Trophoblast cell (in vitro differentiated cells and primary cell): ENCODE measurements around the gene ZNF687.

Experiments
- DNase-seq, 2 donors: peaks; one replicate each; pipeline ENCODE4 v3.0.0-alpha.2; 2016
- H2AFZ ChIP-seq: 2 replicates; pipeline ENCODE4 v1.6.1; 2013; ENCODE audit warnings: low read length, moderate library complexity, mild to moderate bottlenecking; ENCODE audit not compliant: insufficient read depth, poor library complexity
- H2AK5ac ChIP-seq: 2 replicates; pipeline ENCODE4 v1.6.1; 2013; ENCODE audit warnings: mild to moderate bottlenecking, low read length
- H2BK120ac ChIP-seq: 2 replicates; pipeline ENCODE4 v1.6.1; 2013; ENCODE audit warnings: low read length, mild to moderate bottlenecking, moderate library complexity; ENCODE audit not compliant: insufficient read depth, poor library complexity
- H2BK12ac ChIP-seq: 2 replicates; pipeline ENCODE4 v1.6.1; 2013; ENCODE audit warnings: mild to moderate bottlenecking, low read length, moderate library complexity
- H2BK5ac ChIP-seq: 2 replicates; pipeline ENCODE4 v1.6.1; 2013; ENCODE audit warnings: low read length, low read depth, moderate library complexity, mild to moderate bottlenecking; ENCODE audit not compliant: poor library complexity
- H3K14ac ChIP-seq: 2 replicates; pipeline ENCODE4 v1.6.1; 2013; ENCODE audit warnings: mild to moderate bottlenecking, low read length
- H3K18ac ChIP-seq: 2 replicates; pipeline ENCODE4 v1.6.1; 2013; ENCODE audit warnings: mild to moderate bottlenecking, low read length
- H3K23ac ChIP-seq: 2 replicates; pipeline ENCODE4 v1.6.1; 2013; ENCODE audit warnings: low read length
- H3K27ac ChIP-seq: 2 replicates; pipeline ENCODE4 v1.5.1; 2013; ENCODE audit warnings: low read depth, mild to moderate bottlenecking, inconsistent platforms, low read length, moderate library complexity
- H3K27me3 ChIP-seq: 2 replicates; pipeline ENCODE4 v1.6.1; 2013; ENCODE audit warnings: inconsistent platforms, mild to moderate bottlenecking, low read length, moderate library complexity; ENCODE audit not compliant: insufficient read depth
- H3K36me3 ChIP-seq, 2 experiments: 1 replicate in 1 of 2; 2 replicates in 1 of 2; pipeline ENCODE4 v1.6.1; 2013; ENCODE audit warnings: low read length in 2 of 2, mild to moderate bottlenecking in 2 of 2, moderate library complexity in 1 of 2; ENCODE audit not compliant: insufficient read depth in 2 of 2, control insufficient read depth in 1 of 2
- H3K4ac ChIP-seq: 2 replicates; pipeline ENCODE4 v1.6.1; 2013; ENCODE audit warnings: low read depth, mild to moderate bottlenecking, low read length, moderate library complexity
- H3K4me1 ChIP-seq, 2 experiments: 1 replicate in 1 of 2; 2 replicates in 1 of 2; pipeline ENCODE4 v1.6.1; 2013; ENCODE audit warnings: low read length in 2 of 2, mild to moderate bottlenecking in 2 of 2, moderate library complexity in 1 of 2; ENCODE audit not compliant: insufficient read depth in 2 of 2, control insufficient read depth in 1 of 2
- H3K4me2 ChIP-seq: 2 replicates; pipeline ENCODE4 v1.6.1; 2013; ENCODE audit warnings: inconsistent platforms, mild to moderate bottlenecking, low read length, moderate library complexity
- H3K4me3 ChIP-seq: 2 replicates; pipeline ENCODE4 v1.5.1; 2013; ENCODE audit warnings: mild to moderate bottlenecking, low read depth, low read length, inconsistent platforms
- H3K79me1 ChIP-seq: one replicate; pipeline ENCODE4 v1.6.1; 2013; ENCODE audit warnings: low read length
- H3K79me2 ChIP-seq: 2 replicates; pipeline ENCODE4 v1.6.1; 2013; ENCODE audit warnings: low read length, mild to moderate bottlenecking; ENCODE audit not compliant: control insufficient read depth, insufficient read depth, poor library complexity
- H3K9ac ChIP-seq: 2 replicates; pipeline ENCODE4 v1.6.1; 2013; ENCODE audit warnings: mild to moderate bottlenecking, low read length
- H3K9me3 ChIP-seq: 2 replicates; pipeline ENCODE4 v1.6.1; 2013; ENCODE audit warnings: low read depth, mild to moderate bottlenecking, control low read depth, inconsistent platforms, low read length; ENCODE audit not compliant: insufficient read depth
- H4K12ac ChIP-seq: 2 replicates; pipeline ENCODE4 v1.6.1; 2013; ENCODE audit warnings: low read depth, mild to moderate bottlenecking, low read length, moderate library complexity
- H4K8ac ChIP-seq: 2 replicates; pipeline ENCODE4 v1.6.1; 2013; ENCODE audit warnings: low read depth, mild to moderate bottlenecking, low read length, moderate library complexity
- H4K91ac ChIP-seq: one replicate; pipeline ENCODE4 v1.6.1; 2013; ENCODE audit warnings: low read depth, mild to moderate bottlenecking, low read length, moderate library complexity
- WGBS: extraction: QIAGEN DNeasy Blood & Tissue Kit; methylation state at CpG from one replicate; pipeline ENCODE4 v1.1.7; 2013; ENCODE audit warnings: missing lambda C conversion rate; ENCODE audit not compliant: insufficient read length, insufficient coverage; ENCODE audit errors: extremely low coverage; 5-methylcytosine and 5-hydroxymethylcytosine counted together

ZNF687 gene

DNA sequence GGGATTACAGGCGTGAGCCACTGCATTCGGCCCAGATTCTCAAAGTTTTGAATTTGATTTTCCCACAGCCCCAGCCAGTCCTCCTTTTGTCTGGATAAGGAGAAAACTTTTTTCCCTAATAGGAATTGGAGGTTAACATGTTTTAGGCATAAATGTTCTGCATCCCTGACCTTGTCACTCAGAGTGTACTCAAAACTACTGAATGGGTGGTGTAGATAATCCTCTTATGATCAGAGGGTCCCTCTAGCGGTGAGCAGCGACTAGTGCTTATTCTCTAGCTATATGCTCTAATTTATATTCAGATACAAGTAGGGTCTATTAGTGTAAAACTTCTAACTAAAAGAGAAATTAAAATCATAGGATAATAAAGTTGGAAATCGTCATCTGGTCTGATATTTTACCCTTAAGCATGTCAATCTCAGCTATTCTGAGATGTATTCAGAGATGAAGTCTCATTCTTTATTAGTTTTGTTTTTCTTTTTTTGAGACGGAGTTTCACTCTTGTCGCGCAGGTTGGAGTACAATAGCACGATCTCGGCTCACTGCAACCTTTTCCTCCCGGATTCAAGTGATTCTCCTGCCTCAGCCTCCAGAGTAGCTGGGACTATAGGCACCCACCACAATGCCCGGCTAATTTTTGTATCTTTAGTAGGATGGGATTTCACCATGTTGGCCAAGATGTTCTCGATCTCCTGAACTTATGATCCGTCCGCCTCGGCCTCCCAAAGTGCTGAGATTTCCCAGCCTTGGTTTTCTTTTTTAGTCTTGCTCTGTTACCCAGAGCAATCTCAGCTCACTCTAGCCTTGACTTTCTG lies 30.2 kb upstream of the ZNF687 start:
- Histone ChIP-seq H3K36me3 (peaks cover 16 to 27% of the 10 kb centered on the region in 2 experiments), H2BK5ac (no peak overlapping the region), H3K4me1 (peaks cover 0 to 3% of the 10 kb centered on the region in 2 experiments), H2BK120ac (no peak overlapping the region), H3K4ac (no peak overlapping the region), H3K79me2 (peaks cover 8% of the 10 kb centered on the region), H4K91ac (no peak overlapping the region), H3K4me2 (no peak overlapping the region), H3K79me1 (peaks cover 3% of the 10 kb centered on the region), H3K9ac (no peak overlapping the region), H2BK12ac (no peak overlapping the region), H3K9me3 (no peaks in the 10 kb centered on the region), H4K12ac (no peak overlapping the region), H3K27ac (no peak overlapping the region), H3K27me3 (no peaks in the 10 kb centered on the region), H3K18ac (no peak overlapping the region), H4K8ac (no peak overlapping the region), H2AFZ (no peak overlapping the region), H3K14ac (no peak overlapping the region), H3K23ac (no peak overlapping the region), H3K4me3 (no peak overlapping the region), H2AK5ac (no peak overlapping the region)
- WGBS, result no CpG with 5 or more reads among the region's 16 CpGs
- peak; percentile 65 to 90 for DNase-seq

DNA sequence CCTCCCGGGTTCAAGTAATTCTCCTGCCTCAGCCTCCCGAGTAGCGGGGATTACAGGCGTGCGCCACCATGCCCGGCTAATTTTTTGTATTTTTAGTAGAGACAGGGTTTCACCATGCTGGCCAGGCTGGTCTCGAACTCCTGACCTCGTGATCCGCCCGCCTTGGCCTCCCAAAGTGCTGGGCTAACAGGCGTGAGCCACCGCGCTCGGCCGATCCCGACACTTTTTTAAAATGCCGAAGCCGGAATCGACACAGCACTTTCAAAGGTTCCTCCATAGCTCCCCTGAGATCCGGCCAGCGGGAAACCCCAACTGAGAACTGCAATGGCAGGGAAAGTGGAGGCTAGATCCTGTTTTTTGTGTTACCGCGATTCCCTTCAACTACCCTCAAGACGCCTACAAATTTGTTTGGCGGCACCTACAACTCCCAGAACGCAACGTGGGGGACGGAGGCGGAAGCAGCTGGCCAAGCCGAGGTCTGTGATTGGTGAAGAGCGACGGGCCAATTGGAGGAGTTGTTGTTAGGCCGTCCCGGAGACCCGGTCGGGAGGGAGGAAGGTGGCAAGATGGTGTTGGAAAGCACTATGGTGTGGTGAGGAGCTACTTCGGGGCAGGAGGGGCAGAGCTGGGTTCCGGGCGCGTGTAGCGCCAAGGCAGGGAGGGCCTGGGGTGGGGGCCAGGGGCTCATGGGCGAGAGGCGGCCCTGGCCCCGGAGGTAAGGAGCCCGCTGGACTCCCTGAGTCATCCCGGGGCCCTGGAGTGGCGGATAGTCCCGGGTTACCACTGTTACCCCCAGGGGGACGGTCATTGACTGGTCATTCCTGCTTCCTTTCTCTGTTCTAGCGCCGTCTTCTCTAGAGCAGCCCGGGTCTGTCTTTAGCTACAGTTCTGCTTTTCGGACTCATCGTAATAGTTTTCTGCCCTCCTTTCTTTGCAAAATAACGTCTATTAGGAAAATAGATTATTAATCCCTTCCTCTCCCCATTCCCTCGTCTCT lies 27.6 kb upstream of the ZNF687 start, which contains the start of gene PSMD4:
Gene PSMD4 (plus strand): TSS at position 518 of the 997 bp plus-strand sequence. CDS start 49 bp downstream, at position 567.
- H3K9ac ChIP-seq, result peak within 1 kb of the TSS; percentile 65
- peaks cover 0 to 3% of the 10 kb centered on the region in 2 experiments for H3K4me1 ChIP-seq
- H3K36me3 ChIP-seq, result peaks cover 6 to 11% of the 10 kb centered on the region in 2 experiments
- peak within 1 kb of the TSS; percentile 86 for H4K91ac ChIP-seq
- no CpG with 5 or more reads among the region's 56 CpGs for WGBS
- H3K4ac ChIP-seq, result peak within 1 kb of the TSS; percentile 87
- H3K14ac ChIP-seq, result peak within 1 kb of the TSS; percentile 69
- peak within 1 kb of the TSS; percentile 65 for H2BK5ac ChIP-seq
- H3K4me3 ChIP-seq, result peak within 1 kb of the TSS; percentile 76
- H3K27ac ChIP-seq, result peak within 1 kb of the TSS; percentile 88
- peak; percentile 97 to 99 for DNase-seq
- H3K4me2 ChIP-seq, result peak within 1 kb of the TSS; percentile 82
- peaks cover 11% of the 10 kb centered on the region for H3K79me2 ChIP-seq
- peak within 1 kb of the TSS; percentile 29 for H2AK5ac ChIP-seq
- peak within 1 kb of the TSS; percentile 96 for H4K8ac ChIP-seq
- peaks cover 3% of the 10 kb centered on the region for H3K79me1 ChIP-seq
- H2BK120ac ChIP-seq, result peak within 1 kb of the TSS; percentile 48
- H3K23ac ChIP-seq, result no peak within 1 kb of the TSS
- no peaks in the 10 kb centered on the region for H3K27me3 ChIP-seq
- peak within 1 kb of the TSS; percentile 44 for H2AFZ ChIP-seq
- no peaks in the 10 kb centered on the region for H3K9me3 ChIP-seq
- no peak within 1 kb of the TSS for H2BK12ac ChIP-seq
- peak within 1 kb of the TSS; percentile 68 for H3K18ac ChIP-seq
- peak within 1 kb of the TSS; percentile 83 for H4K12ac ChIP-seq

- WGBS, result no CpG with 5 or more reads among the region's 10 CpGs
These were observed 26.7 kb upstream of the ZNF687 start for GRCh38 chr1:151255381-151255780.

DNA sequence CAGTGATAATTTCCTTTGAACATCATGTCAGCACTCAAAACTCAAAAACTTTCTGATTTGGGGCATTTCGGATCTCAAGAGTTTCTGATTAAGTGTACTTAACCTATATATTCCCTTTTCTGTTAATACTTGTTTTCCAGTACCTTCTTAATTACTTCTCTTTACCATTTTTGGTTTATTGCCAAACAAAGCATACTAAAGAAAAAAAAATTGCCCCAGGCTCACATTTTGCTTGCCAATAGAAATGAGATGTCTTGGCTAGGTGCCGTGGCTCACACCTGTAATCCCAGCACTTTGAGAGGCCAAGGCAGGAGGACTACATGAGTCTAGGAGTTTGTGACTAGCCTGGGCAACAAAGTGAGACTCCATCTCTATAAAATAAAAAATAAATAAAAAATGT lies 22.7 kb upstream of the ZNF687 start:
- Histone ChIP-seq H4K8ac (no peak overlapping the region), H3K4ac (no peak overlapping the region), H4K91ac (no peak overlapping the region), H3K36me3 (peaks cover 19 to 23% of the 10 kb centered on the region in 2 experiments), H2AFZ (no peak overlapping the region), H3K4me1 (peaks cover 0 to 3% of the 10 kb centered on the region in 2 experiments), H3K14ac (no peak overlapping the region), H3K79me1 (peaks cover 3% of the 10 kb centered on the region), H3K9me3 (no peaks in the 10 kb centered on the region), H3K18ac (no peak overlapping the region), H4K12ac (no peak overlapping the region), H3K23ac (no peak overlapping the region), H2BK5ac (no peak overlapping the region), H3K27ac (no peak overlapping the region), H3K79me2 (peaks cover 11% of the 10 kb centered on the region), H3K4me3 (no peak overlapping the region), H2BK12ac (no peak overlapping the region), H3K4me2 (no peak overlapping the region), H3K9ac (no peak overlapping the region), H2AK5ac (no peak overlapping the region), H2BK120ac (no peak overlapping the region), H3K27me3 (no peaks in the 10 kb centered on the region)
- DNase-seq, result no peak
- no CpG with 5 or more reads among the region's 2 CpGs for WGBS

More at GRCh38 chr1:151255381-151255780, 26.7 kb upstream of the ZNF687 start:
- H4K91ac ChIP-seq, result no peak overlapping the region
- H3K4me2 ChIP-seq, result peak overlapping the region; percentile 82
- H3K14ac ChIP-seq, result no peak overlapping the region
- H4K8ac ChIP-seq, result no peak overlapping the region
- no peak overlapping the region for H3K9ac ChIP-seq
- no peak overlapping the region for H2AK5ac ChIP-seq
- H2BK5ac ChIP-seq, result no peak overlapping the region
- no peaks in the 10 kb centered on the region for H3K27me3 ChIP-seq
- H3K79me1 ChIP-seq, result peaks cover 3% of the 10 kb centered on the region
- H3K23ac ChIP-seq, result no peak overlapping the region
- H4K12ac ChIP-seq, result no peak overlapping the region
- no peak overlapping the region for H2BK120ac ChIP-seq
- no peak for DNase-seq
- peak overlapping the region; percentile 84 for H3K4ac ChIP-seq
- no peak overlapping the region for H2BK12ac ChIP-seq
- H3K9me3 ChIP-seq, result no peaks in the 10 kb centered on the region
- peaks cover 0 to 3% of the 10 kb centered on the region in 2 experiments for H3K4me1 ChIP-seq
- H3K4me3 ChIP-seq, result peak overlapping the region; percentile 56
- H3K79me2 ChIP-seq, result peaks cover 11% of the 10 kb centered on the region
- peaks cover 5 to 8% of the 10 kb centered on the region in 2 experiments for H3K36me3 ChIP-seq
- no peak overlapping the region for H3K27ac ChIP-seq
- H2AFZ ChIP-seq, result no peak overlapping the region
- no peak overlapping the region for H3K18ac ChIP-seq
